Measurements from ENCODE around the gene REG1A.

REG1A gene, protein sequence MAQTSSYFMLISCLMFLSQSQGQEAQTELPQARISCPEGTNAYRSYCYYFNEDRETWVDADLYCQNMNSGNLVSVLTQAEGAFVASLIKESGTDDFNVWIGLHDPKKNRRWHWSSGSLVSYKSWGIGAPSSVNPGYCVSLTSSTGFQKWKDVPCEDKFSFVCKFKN

DNA sequence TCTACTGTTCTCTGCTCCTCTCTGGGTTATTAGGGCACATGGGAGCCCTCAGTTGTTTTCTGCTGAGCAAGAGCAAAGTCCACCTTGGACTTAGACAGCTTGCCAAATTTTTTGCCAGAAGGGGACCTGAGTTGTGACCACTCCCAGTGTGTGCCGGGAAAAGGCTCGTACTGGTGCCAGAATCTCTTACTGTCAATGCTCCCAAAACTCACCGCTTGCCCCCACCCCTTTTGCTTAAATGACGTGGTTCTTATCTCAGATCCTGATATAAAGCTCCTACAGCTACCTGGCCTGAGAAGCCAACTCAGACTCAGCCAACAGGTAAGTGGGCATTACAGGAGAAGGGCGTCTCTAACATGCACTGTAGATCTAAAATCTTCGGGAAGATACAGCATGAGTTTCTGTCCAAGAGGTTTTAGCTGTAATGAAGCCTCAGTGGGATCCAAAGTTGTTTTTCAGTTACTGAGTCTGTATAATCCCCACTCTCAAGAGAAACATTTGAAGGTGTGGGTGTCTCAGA is at the start of gene REG1A:
Gene REG1A (plus strand): TSS at position 295 of the 520 bp plus-strand sequence. CDS start 374 bp downstream, outside the sequence.
- DNase-seq, result no peak

DNA sequence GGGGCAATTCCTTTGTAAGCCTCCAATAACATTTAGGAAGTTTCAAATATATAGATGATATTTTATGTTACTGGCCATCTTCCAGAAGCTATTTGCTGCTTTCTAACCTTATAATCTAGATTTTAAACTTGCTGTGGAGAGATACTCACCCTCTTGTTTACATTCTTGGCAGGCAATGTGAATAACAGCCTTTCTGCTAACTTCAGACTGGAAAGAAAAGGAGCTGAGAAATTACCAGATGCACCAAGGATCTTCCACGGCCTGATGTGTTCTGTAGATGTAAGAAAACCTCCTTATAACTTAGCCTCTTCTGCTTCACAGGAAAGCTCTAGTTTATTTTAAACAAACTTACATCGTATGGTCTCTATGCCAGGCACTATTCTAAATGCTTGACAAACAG is 49.2 kb upstream of the REG1A start:
- no peak for DNase-seq

DNA sequence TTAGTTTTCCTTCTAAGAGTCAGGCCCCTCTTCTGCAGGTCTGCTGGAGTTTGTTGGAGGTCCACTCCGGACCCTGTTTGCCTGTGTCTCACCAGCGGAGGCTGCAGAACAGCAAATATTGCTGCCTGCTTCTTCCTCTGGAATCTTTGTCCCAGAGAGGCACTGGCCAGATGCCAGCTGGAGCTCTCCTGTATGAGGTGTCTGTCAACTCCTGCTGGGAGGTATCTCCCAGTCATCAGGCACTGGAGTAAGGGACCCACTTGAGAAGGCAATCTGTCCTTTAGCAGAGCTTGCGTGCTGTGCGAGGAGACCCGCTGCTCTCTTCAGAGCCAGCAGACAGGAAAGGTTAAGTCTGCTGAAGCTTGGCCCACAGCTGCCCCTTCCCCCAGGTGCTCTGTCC is 37.3 kb upstream of the REG1A start:
- no peak for DNase-seq

DNA sequence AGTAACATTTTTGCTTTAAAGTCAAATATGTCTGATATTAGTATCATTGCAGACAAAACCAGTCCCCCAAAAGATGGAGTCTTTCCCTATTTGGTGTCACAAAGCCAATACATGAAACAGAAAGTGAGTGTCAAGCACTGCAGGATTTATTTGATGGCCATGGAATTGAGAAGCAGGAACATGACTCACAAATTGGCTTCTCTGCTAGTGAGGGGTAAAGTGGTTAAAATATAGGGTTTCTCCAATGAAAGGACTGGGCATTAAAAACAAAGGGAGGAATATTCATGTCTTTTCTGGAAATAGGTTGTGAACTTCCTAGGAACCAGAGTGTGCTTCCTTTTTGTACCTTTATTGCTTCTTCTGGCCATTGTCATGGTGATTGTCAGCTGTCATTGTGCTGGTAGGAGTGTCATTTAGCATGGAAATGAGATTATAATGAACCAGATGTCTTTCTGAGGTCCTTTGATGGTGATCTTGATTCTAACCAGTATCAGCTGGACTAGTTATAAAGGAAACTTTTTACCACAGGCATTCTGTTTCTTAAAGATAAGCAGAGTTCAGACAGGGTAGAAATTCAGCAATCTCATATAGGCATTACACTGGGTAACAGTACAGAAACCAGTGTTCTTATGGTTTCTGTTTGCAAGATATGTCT is 36.6 kb upstream of the REG1A start:
- DNase-seq, result no peak

DNA sequence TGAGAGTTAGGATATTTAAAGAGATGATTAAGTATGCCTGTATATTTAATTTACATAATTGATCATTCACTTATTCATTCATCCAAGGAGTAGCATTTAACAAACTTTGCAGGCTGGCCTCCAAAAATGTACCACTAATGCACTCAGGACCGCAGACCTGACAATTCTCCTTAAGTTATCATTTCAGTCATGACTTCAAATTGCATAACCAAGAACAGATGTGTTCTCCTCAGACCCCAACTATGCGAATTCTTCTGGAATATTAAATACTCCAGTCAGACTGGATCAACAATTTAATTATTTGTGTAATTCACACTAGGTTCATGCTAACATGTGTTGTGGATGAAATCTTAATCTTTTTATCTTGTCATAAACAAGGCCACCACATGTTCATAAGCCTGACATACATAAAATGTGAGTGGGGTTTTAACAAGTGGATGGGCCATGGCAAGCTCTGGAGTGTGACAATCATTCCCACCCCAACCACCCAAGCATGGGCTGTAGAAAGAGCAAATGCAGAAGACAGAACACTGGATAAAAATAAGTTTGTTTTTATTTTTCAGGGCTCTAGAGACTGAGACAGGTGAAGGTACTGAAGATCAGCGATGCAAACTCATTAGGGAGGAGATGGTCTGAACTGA is 35.7 kb upstream of the REG1A start:
- no peak for DNase-seq

DNA sequence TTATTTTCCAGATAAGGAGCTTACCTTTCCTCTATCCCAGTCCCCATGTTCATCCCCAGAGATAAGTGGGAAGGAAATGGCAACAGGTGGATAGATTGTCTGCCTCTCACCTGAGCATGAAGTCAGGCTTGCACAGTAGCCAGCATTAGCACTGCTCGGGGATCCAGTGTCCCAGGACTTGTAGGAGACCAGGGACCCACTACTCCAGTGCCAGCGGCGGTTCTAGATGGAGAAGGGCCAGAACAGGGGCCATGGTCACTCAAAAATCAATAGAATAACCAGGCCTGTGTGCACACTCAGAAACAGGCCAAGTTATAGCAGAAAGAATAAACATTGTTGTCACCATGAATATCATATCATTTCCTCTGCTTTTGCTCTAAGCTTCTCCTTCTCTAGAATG is 34.9 kb upstream of the REG1A start:
- no peak for DNase-seq

DNA sequence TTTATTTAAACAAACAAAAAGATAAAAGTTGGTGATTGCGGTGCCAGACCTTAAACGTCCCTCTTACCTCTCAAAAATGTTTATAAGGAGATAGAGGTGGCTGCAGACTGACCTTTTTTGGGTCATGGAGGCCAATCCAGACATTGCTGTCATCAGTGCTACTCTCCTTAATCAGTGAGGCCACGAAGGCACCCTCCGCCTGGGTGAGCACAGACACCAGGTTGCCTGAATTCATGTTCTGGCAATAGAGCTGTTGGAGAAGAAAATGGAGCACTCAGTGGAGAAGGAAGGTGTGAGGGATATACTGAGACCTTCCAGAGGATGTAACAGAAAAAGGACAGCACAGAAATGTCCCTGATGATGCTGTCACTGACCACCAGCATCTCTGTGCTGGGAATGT is 34.0 kb upstream of the REG1A start:
- DNase-seq, result no peak

DNA sequence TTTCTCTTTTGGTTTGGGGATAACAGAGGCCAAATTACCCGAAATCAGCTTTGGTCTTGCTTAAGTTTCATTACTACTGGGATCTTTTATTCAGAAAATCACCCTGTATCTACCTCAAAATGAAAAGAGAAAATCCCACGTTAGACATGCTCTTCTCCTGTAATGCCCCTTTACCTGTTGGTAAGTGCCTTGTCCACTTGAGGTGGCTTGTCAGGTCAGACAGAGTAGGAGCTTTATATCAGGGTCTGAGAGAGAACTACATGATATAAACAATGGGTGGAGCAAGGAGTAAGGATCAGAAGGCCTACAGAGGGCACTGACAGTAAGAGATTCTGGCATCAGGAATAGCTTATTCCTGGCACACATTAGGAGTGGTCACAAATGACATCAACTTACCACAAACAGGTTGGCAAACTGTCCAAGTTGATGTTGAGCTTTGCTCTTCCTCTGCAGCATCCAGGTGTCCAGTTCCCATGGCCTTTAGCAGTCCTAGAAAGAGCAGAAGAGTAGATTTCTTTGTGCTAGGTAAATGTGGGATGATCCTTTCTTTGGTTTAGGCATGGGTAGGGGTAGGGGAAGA is 32.4 kb upstream of the REG1A start, which contains the start of gene REG1B:
Gene REG1B (minus strand): TSS at position 209 of the 580 bp plus-strand sequence. CDS start 381 bp downstream, outside the sequence.
- no peak for DNase-seq

DNA sequence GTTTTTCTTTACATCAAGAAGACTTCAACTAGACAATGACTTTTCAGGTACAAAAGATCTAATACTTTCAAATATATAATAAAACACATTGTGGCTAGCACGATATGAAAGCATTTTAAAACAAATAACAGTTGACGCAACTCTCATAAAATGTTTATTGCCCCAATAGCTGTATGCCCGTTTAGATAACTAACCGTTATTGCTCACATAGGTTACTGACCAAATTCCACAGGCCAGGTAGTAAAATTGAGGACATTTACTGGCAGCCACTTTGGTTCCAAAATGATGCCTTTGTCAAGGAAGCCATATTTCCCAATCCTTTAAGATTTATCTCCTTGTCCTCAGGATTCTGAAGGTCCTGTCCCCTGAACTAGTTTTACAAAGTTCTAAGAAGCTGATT is 29.6 kb upstream of the REG1A start:
- no peak for DNase-seq

DNA sequence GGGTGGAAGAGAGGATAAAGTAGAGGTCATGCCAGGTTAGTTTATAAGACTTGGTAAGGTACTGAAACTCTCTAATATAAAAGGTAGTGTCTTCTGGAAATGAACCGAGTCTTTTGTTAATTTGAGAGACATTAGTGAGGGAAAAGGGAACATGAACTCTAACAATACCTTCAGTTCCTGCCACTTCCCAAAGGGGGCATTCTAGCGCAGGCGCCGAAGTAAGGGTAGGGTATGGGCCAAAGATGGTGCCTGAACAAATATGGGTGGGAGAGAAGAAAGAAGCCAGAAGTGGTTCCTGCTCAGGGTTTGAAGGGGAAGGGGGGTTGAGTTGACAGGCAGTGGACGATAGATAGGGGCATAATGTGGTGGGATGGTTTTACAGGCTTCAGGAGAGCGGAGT is 22.4 kb upstream of the REG1A start:
- no peak for DNase-seq

DNA sequence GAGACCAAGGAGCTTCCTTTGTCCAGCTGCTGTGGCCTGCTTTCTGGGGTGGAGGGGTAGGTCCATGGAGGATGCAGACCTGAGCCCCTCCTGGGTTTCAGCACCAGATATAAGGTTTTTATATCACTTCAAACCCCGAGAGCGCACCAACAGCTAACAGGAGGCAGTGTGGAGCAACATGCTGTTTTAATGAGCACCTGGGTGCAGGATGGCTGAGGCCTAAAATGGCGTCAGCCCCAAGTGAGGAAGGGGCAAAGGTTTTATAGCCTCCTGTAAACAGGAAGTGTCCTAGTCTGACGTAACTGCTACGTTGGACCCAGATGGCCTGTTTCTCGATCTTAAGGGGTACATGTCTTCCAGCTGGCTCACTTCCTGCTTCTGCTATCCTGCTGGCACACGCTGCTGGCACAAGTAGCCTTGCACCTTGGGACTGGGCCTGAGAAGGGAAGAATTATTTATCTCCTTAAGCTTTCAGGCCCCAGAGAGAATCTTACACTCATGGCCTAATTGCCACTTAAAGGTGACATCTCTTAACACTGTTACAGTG is 21.1 kb upstream of the REG1A start:
- DNase-seq, result no peak

DNA sequence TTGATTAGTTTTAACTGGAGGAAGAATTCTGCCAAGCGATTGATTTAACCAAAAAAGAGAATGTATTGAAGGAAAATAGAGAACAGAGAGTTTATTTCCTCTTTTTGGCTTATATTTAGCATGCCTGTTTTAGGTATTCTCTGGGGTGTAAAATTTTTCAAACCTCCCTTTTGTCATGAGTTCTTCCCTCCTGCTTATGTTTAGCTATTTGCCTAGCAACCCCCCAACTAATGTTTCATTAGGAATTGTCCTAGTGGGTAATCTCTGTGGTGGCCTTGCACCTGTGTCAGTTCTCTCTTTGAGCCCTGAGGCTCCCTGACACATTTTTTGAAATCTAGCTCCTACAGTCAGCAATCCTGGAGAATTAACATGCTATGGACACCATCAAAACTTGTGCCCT is 20.0 kb upstream of the REG1A start:
- no peak for DNase-seq

DNA sequence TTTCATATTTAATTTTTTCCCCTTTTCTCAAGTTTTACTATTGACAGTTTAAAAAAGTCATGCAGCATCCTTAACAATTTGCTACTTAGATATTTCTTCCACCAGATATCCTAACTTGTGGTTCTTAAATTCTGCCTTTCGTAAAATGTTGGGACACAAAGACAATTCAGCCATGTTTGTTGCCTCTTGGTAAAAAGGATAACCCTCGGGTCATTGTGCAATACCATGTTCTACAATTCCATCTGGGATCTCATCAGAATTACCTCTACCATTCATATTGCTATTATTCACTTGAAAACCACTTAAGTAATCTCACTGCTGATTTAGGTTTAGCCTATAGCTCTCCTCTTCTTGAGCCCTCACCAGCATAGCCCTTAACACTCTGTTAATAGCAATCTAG is 19.3 kb upstream of the REG1A start:
- DNase-seq, result no peak

DNA sequence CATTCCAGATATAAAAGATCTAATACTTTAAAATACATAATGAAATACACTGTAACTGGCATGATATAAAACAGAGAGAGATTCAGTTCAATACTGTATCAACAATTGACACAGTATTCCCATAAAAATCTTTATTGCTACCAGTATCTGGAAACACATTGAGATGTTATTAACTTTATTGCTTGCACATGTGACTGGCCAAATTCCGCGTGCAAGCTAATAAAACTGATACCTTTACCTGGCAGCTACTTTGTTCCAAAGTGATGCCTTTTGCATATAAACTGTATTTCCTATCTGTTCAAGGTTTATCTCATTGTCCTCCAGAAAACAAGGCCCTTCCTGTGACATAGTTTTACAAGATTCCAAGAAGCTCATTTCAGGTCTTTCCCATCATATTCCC is 17.1 kb upstream of the REG1A start:
- DNase-seq, result no peak

DNA sequence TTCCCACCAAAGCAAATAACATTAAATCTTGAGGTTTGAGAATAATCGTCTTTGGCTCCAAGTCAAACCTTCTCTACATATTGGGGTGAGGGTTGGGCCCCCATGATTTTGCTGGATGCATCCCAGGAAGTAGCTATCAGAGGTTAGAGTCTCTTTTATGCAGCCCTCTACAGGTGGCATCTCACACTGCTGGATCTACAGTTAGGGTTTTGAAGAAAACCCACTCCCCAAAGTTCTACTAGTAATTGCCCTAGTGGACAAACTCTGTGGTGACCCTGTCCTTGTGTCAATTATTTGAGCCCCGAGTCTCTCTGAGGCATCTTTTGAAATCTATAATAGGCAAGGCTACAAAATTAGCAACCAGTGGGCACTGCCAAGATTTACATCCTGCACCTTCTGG is 15.0 kb upstream of the REG1A start:
- no peak for DNase-seq

DNA sequence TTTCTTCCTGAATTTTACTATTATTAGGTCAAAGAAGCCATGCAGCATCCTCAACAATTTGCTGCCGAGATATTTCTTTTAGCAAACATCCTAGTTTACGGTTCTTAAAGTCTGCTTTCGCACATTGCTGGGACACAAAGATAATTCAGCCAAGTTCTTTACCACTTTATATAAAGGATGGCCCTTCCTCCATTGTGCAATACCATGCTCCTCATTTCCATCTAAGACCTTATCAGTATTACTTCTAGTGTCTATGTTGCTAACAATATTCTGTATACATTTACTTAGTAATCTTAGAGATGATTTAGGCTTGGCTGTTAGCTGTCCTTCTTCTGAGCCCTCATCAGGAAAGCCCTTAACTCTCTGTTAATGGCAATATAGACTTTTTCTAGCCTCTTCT is 8.0 kb upstream of the REG1A start:
- no peak for DNase-seq

DNA sequence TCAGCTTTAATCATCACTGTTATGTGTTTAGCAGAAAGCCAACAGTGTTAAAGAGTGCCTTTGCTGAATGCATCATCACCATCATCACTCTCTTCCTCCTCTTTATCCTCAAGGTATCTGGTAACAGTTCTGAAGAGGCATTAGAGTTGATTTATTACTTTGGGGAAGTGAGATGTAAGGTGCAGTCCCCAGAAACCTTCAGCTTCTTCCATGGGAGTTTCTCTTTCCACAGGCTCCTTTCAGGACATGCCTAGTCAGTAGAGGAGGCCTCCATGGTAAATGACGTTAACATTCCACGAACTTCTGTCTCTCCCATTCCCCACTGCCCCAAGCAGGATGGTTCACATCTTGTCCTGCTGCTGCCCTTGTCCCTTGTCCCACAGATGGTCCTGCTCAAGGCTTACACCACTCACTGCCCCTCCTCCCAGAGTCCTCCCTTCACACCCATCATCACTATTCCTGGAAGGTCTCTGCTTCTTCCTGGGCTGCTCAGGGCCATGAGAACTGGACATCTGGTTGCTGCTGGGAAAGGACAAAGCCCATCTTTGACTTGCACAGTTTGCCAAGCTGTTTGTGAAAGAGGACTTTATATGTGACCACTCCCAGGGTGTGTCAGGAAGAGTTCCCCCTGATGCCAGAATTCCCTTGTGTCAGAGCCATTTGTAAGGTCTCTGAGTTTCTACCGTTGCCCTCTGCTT is 5.3 kb upstream of the REG1A start:
- DNase-seq, result no peak

DNA sequence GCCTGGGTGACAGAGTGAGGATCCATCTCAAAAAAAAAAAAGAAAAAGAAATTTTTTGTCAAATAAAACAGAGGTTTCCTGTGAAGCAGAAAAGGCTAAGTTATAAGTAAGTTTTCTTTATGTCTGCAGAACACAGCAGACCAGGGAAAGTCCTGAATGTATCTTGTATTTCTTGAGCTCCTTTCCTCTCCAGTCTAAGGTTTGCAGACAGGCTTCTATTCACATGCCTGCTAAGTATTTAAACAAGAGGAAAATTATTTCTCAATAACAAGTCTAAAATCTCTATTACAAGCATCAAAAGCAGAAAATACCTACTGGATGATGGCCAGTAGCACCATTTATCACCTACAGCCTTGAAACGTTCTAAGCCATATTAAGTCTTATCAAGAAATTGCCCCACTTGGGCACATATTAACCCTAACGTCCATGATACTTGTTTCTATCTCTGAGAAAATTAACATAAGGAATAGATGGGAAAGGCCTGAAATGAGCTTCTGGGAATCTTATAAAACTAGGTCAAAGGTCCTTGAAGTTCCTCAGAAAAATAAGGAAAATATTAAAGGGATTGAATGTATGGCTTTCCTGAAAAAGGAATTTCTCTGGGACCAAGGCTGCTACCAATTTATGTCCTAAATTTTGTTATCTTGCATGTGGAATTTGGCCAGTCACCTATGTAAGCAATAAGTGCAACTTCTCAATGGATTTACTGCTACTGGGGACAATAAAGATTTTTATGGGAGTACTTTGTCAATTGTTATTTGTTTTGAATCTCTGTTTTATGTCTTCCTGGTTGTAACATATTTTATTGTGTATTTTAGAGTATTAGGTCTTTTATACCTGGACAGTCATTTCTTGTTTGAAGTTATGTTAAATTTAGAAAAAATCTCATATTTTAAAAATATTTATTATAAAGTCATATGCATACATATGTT is 3.0 kb upstream of the REG1A start:
- DNase-seq, result no peak

DNA sequence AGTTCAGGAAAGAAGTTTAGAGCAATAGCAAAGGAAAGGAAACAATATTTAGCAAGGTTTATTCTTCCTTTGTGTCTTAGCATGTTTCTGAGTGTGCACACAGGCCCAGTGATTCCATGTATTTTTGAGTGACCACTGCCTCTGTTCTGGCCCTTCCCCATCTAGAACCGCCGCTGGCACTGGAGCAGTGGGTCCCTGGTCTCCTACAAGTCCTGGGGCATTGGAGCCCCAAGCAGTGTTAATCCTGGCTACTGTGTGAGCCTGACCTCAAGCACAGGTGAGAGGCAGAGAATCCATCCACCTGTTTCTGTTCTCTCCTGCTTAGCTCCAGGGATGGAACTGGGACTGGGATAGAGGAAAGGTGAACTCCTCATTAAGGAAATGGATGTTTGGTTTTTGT is 2.4 kb downstream of the REG1A start:
- no peak for DNase-seq

DNA sequence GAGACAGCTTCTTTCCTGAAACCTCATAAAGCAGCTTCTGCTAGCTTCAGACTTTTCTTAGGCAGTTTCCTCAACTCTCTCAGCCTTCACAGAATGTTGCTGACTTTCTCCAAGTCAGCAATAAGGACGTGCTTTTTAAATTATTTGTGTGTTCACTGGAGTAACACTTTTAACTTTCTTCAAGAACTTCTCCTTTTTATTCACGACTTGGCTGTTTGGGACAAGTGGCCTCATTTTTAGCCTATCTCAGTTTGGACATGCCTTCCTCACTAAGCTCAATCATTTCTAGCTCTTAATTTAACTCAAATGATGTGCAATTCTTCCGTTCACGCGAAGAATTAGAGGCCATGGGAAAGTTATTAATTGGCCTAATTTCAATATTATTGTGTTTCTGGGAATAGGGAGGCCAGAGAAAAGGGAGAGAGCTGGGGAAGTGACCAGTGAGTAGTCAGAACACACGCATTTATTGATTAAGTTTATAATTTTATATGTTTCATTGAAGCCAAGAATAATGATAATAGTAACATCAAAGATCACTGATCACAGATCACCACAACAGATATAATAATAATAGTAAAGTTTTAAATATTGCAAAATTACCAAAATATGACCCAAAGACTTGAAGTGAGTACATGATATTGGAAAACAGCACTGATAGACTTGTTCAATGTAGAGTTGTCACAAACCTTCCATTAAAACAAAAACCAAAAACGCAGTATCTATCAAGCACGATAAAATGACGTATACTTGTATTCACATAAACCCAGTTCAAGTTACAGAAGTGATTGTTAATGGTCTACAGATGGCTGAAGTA is 4.8 kb downstream of the REG1A start:
- no peak for DNase-seq

DNA sequence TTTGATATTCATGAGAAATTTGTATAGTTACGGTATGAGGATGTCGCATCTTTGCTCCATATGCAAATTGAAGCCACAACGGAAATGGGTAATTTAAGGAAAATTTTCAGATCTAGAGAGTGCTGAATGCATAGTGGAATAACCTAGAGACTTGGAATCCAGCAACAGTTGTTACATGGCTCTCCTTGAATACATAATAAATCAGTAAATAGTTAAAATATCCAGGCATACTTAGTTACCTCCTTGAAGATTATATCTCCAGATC is 5.4 kb downstream of the REG1A start:
- no peak for DNase-seq
